GM18498 (cell line): ENCODE measurements around the gene KCNJ5.

Experiments used
- ATAC-seq: cut with Tn5 transposase; IDR thresholded peaks from one replicate; pipeline ENCODE4 v1.9.1; 2021; ENCODE audit warnings: mild to moderate bottlenecking, moderate library complexity; ENCODE audit not compliant: unreplicated experiment

Gene KCNJ5

GRCh38 chr11:128893578-128894285, 2.6 kb downstream of the KCNJ5 start:
- ATAC-seq: peak; percentile 55

- no peak for ATAC-seq
Observed at GRCh38 chr11:128894286-128894681, 3.1 kb downstream of the KCNJ5 start.

- ATAC-seq: no peak
Observed at GRCh38 chr11:128894685-128895084, 3.5 kb downstream of the KCNJ5 start.

- ATAC-seq: no peak
Observed at GRCh38 chr11:128895526-128895925, 4.4 kb downstream of the KCNJ5 start.

- no peak for ATAC-seq
Observed at GRCh38 chr11:128896356-128896755, 5.2 kb downstream of the KCNJ5 start.

GRCh38 chr11:128897826-128898225, 6.7 kb downstream of the KCNJ5 start:
- ATAC-seq: no peak

- ATAC-seq: no peak
Observed at GRCh38 chr11:128898580-128899344, 7.6 kb downstream of the KCNJ5 start.

- ATAC-seq: no peak
Observed at GRCh38 chr11:128900468-128900867, 9.3 kb downstream of the KCNJ5 start.

- no peak for ATAC-seq
Observed at GRCh38 chr11:128901653-128902514, 10.7 kb downstream of the KCNJ5 start.

GRCh38 chr11:128902515-128903066, 11.4 kb downstream of the KCNJ5 start:
- ATAC-seq: no peak

- no peak for ATAC-seq
Observed at GRCh38 chr11:128903248-128904061, 12.3 kb downstream of the KCNJ5 start.

GRCh38 chr11:128904303-128904655, 13.1 kb downstream of the KCNJ5 start:
- no peak for ATAC-seq

GRCh38 chr11:128904656-128905344, 13.6 kb downstream of the KCNJ5 start:
- peak; percentile 46 for ATAC-seq

GRCh38 chr11:128905345-128906184, 14.4 kb downstream of the KCNJ5 start:
- peak; percentile 56 for ATAC-seq

GRCh38 chr11:128906185-128907050, 15.3 kb downstream of the KCNJ5 start:
- no peak for ATAC-seq

GRCh38 chr11:128907585-128907984, 16.4 kb downstream of the KCNJ5 start:
- ATAC-seq: no peak

GRCh38 chr11:128908391-128909246, 17.5 kb downstream of the KCNJ5 start:
- no peak for ATAC-seq
